ENCODE measurements around the gene SMARCA2.

Gene SMARCA2

DNA sequence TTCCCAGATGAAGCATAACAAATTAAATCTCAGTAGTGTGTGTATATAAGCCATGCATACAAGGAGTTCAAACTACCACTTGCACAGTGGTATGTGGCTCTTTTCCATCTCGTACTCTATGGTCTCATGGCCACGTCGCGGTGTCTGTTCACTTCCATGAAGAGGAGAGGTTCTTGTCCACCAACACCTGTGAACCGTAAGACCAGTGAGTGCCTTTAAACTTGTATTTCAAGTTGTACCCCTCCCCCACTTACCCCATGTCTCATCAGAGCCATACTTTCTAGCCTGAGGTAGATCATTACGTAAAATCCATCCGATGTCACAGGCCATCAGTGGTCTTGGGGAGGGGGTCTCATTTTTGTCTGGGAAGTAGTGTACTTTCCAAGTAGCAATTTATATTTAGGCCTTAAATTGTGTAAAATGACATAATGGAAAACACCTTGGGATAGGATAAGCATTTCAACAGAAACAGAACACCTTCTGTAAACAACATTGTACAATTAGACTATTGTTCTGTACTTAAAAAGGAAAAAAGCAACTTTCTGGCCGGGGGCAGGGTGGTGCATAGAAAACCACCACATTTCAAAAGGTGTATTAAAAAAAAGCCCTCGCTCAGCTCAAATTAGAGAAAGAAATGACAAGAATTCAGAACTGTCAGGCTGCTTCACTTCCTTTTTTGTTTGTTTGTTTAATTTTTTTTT is 163.0 kb downstream of the SMARCA2 start:
- no peak for DNase-seq

GRCh38 chr9:2179567-2179966 is 164.4 kb downstream of the SMARCA2 start:
- DNase-seq: no peak

DNA sequence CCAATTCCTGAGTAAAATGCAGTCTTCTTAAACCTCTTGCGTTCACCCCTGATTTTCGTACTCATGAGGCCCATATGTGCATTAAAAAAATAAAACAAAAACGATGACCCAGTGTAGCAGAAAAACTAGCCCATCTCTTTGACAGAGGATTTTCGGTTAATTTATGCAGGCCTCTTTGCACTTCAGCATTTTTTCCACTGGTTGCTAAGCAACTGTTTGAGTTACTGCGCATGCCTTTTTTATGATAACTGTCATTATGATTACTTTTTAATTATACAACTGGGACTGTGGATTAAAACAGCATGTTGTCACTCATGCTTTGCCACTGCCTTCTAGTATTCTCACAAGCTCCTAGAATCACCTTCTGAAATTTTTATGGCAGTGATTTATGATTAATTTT is 165.0 kb downstream of the SMARCA2 start:
- DNase-seq: no peak

DNA sequence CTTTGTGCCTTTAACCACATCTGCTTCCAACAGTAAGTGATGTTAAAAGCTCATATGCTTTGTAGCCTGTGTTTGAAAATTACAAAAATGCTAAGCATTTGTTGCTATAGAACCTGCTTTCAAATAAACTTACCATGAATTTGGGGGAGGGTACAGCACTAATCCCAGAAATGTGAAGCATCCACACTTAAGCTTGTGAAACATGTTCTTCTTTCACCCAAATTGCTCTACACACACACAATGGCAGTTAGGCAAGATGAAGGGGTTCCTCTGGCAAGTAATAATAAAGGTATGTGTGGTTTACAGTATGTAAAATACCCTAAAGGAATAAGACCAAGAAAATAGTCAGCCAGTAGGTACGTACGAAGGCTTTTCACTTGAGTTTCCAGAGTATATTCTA is 165.6 kb downstream of the SMARCA2 start:
- DNase-seq: no peak

DNA sequence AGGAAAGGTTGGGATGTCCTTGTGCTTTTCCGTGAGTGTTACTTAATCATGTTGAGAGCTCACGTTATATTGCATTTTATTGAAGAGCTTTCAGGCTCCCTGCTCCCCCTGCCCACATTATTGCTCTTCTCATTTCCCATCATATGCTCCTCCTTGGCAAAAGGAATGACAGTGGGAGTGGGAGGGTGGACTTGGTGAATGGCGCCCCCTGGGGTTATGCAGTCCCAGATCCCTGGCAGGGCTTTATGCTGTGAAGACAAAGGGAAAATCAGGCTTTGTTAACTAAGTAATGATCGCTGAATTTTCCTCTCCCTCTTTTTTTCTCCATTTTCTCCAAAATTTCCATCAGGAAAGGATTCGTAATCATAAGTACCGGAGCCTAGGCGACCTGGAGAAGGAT is 166.6 kb downstream of the SMARCA2 start:
- DNase-seq: no peak

- no peak for DNase-seq
These were observed 175.9 kb downstream of the SMARCA2 start for GRCh38 chr9:2190939-2191608.

DNA sequence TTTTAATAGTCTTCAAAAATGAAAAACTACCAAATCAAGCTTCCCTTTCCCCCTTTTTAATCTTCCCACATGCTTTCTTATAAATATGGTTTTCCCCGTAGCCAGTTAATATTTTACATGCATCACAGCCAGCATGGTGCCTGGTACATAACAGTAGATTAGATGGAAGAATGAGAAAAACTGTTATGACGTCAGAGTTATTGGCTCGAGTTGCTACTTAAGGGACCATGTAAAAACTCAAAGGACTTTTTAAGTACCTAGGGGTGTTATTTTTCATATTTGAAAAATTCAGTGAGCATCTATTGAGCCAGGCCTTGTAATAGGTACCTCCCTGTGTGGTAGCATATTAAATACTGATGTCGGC is 176.4 kb downstream of the SMARCA2 start:
- no peak for DNase-seq

DNA sequence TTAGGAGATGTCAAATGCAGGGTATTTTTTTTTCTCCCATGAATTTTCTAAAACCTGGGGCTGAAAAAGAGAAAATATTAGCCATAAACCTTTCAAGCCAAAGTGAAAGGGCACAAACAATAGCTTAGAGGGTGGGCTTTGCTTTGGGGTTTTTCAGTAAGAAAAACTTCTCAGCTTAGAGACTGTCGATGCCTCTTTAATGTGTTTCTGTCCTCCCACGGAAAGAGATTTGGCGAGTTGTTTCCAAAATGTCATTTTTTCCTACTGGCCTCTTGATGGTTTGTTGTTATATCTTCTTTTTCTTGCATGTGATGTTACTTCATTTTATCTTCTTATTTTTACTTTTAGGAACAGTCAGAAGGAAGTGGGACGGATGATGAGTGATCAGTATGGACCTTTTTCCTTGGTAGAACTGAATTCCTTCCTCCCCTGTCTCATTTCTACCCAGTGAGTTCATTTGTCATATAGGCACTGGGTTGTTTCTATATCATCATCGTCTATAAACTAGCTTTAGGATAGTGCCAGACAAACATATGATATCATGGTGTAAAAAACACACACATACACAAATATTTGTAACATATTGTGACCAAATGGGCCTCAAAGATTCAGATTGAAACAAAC is 177.3 kb downstream of the SMARCA2 start:
- no peak for DNase-seq

DNA sequence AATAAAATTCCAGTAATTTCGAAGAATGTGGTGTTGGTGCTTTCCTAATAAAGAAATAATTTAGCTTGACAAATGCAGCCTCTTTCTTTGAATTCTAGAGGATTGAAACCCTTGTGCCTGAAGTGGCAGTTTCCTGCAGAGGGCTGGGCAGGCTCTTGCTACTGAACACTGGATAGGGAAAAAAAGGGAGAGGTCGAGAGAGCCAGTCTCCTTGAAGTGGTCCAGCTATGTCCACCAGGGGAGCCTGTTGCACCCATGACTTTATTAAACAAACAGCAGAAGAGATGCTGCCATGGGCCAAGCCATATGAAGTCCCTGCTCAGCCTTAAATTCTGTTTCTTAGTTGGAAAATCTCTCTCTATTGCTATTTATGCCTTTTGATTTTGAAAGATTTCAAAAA is 178.4 kb downstream of the SMARCA2 start:
- no peak for DNase-seq

DNA sequence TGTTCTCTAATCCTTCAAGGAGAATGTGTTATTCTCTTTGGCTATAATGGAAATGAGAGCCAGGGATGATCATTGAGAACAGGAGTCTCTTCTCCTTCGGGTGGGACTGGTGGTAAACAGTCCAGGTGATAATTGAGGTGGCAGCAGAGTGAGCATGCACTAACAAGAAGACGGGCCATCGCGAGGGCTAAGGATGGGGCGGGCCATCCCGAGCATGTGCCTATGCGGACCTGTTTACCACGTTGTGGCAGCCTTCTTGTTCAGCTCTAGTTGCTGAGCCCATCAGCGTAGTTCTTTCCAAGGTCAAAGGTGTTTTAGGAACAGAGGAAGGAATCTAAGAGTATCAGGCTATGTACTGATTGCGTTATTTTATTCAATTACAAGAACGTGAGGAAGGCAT is 180.1 kb downstream of the SMARCA2 start:
- no peak for DNase-seq

DNA sequence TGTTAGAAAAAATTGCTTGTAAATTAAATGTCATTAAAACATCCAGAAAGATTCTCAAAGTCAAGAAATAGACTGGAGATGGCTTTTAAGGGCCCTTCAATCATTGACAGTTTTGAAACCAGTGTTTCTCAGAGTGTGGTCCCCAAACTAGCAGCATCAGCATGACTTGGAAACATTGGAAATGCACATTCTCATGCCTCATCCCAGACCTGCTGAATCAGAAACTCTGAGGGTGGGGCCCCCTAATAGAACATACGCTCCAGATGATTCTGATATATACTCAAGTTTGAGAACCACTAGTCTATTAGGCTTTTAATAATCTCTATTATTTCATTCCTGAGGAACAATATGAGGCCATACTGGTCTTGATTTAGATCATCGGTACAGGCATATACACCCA is 181.6 kb downstream of the SMARCA2 start:
- no peak for DNase-seq

GRCh38 chr9:2198956-2199635 is 183.9 kb downstream of the SMARCA2 start:
- DNase-seq: no peak

DNA sequence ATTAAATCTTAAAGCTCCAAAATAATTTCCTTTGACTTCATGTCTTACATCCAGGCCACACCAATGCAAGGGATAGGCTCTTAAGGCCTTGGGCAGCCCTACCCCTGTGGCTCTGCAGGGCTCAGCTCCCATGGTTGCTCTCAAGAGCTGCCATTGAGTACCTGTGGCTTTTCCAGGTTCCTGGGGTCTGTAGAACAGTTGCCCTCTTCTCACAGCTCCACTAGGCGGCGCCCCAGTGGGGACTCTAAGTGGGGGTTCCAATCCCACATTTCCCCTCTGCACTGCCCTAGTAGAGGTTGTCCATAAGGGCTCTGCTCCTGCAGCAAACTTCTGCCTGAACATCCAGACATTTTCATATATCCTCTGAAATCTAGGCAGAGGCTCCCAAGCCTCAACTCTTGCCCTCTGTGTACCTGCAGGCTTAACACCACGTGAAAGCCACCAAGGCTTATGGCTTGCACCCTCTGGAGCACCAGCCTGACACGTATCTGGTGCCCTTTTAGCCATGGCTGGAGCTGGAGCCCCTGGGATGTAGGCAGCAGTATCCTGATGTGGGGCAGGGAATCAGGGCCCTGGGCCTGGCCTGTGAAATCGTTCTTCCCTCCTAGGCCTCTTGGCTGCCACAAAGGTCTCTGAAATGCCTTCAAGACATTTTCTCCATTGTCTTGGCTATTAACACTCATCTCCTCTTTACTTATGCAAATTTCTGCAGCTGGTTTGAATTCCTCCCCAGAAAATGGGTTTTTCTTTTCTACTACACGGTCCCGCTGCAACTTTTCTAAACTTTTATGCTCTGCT is 185.1 kb downstream of the SMARCA2 start:
- no peak for DNase-seq

- no peak for DNase-seq
These were observed 193.3 kb downstream of the SMARCA2 start for GRCh38 chr9:2208465-2208864.

GRCh38 chr9:2208991-2209390 is 193.8 kb downstream of the SMARCA2 start:
- no peak for DNase-seq

- DNase-seq: no peak
These were observed 194.3 kb downstream of the SMARCA2 start for GRCh38 chr9:2209400-2209799.

- no peak for DNase-seq
These were observed 195.1 kb downstream of the SMARCA2 start for GRCh38 chr9:2210201-2210600.

DNA sequence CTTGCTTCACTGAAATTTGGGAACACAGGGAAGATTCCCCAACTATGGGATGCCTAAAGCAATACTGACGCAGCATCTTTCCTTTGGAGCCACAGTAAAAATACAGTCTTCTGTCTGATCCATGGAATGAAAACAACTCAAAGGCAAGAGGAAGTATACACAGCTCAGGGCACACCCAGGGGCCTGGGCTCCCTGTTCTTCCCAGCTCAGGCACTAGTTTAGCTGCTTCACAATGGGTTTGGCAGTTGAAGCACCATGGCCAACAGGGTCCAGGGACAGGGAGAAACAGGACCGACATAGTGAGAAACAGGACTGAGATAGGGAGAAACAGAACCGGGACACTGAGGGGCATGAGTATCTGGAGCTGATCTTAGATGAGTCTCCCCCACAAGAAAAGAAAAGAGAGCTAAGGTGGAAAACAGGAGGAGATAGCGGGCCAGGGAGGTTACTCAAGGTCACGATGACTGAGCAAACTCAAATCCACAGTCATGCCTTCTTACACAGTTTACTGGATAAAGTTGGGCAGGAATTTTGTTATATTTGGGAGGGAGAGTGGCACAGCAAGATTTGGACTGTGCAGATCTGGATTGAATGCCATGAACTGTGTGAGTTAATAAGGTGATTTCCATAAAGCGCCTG is 198.8 kb downstream of the SMARCA2 start:
- DNase-seq: no peak

DNA sequence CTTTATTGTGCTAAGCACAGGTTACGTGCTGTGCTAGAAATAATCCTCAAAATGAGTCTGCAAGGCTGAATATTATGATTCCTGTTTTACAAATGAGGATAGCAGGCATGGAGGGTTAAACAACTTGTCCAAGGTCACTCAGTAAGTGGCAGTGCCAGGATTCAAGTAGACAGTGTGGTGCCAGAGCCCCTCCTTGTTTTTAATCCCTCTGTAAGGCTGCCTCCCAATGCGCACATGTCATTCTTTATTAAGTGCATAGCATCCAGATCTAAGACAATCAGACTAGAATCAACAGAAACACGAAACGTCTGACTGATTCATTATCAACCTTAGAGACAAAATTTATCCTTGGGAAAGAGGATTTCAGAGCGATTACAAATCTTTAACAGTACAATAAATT is 199.6 kb downstream of the SMARCA2 start:
- no peak for DNase-seq

DNA sequence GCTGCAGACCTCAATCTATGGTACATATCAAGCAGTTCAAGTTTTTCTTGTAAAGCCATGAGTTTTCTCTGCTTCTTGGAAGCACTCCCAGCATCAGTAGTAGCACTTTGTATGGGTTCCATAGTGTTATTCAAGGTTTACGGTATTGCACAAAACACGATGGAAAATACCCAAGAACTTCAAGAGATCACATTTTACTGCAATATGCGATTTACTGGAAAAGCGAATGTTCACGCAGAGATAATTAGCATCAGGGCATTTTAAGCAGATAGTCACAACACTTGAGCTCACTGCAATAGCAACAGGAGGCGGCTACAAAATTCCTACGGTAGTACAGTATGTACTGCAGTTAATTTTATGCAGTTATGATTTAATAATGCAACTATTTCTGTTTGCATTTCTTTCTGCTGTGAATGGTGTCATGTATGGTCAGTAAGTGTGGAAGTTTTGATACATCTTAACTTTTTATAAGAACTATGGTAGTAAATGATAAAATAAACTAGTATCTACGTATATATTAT is 200.8 kb downstream of the SMARCA2 start:
- no peak for DNase-seq

DNA sequence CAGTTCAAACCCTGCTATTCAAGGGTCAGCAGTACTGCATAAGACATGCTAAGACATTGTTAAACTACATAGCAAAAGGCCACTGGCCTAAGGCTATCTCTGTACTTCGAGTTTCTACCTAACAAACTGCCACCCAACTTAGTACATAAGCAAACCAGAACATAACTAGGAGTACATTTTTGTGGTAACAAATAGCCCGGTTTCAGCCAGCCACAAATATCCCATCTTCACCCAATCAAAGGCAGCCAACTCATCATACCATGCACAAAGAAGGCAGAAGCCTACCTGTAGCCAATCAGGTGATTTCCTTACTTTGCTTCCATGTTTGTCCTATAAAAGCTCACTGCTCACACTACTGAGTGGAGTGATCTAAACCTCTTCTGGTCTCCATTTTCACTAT is 201.4 kb downstream of the SMARCA2 start:
- DNase-seq: no peak

DNA sequence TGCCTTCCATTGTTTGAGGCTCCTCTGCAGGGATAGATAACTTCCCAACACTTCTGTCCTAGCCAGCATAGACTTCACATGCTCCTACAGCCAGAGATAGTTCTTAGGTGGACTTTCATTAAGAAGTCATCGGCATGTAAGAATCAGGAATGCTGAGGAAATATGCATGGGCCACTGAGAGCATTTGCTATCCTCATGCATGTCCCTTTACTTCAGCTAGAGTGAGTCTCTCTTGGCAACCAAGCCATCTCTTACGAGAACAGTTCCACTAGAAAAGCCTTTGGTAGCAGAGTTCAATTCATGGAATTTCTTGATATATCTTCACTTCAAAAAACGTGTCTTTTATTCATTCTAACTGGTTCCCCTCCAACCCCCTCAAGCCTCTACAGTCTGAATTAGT is 202.4 kb downstream of the SMARCA2 start:
- no peak for DNase-seq

Data from activated T-cell treated with anti-CD3 and anti-CD28 coated beads, Interleukin-2, amount 50 U/mL, for 1 hour (primary cell).